Embryonic facial prominence (tissue), 1 donor: ENCODE results near the gene CLCN4.

Experiments used
- DNase-seq: peaks from one replicate; pipeline ENCODE4 v3.0.0-alpha.2; 2016; ENCODE audit errors: extremely low spot score

Gene CLCN4

GRCh38 chrX:10129229-10129628 is 27.5 kb upstream of the CLCN4 start:
- DNase-seq: no peak

- no peak for DNase-seq
These were observed 26.4 kb upstream of the CLCN4 start for GRCh38 chrX:10130354-10130753.

- no peak for DNase-seq
These were observed 22.6 kb upstream of the CLCN4 start for GRCh38 chrX:10133980-10134676.

GRCh38 chrX:10134921-10135320 is 21.9 kb upstream of the CLCN4 start:
- DNase-seq: no peak

GRCh38 chrX:10135561-10136399 is 21.0 kb upstream of the CLCN4 start:
- DNase-seq: no peak

GRCh38 chrX:10138726-10139125 is 18.0 kb upstream of the CLCN4 start:
- DNase-seq: no peak

GRCh38 chrX:10140264-10140663 is 16.5 kb upstream of the CLCN4 start:
- DNase-seq: no peak

- no peak for DNase-seq
These were observed 14.7 kb upstream of the CLCN4 start for GRCh38 chrX:10142041-10142599.

- no peak for DNase-seq
These were observed 13.4 kb upstream of the CLCN4 start for GRCh38 chrX:10143071-10143983.

GRCh38 chrX:10146346-10146745 is 10.4 kb upstream of the CLCN4 start:
- DNase-seq: no peak

- DNase-seq: no peak
These were observed 4.7 kb upstream of the CLCN4 start for GRCh38 chrX:10152086-10152485.

GRCh38 chrX:10155137-10155536 is 1.6 kb upstream of the CLCN4 start:
- DNase-seq: no peak

GRCh38 chrX:10157032-10157341 is 212 bp downstream of the CLCN4 start:
- no peak for DNase-seq

GRCh38 chrX:10157543-10157942 is 768 bp downstream of the CLCN4 start:
- no peak for DNase-seq

GRCh38 chrX:10158279-10159144 is 1.7 kb downstream of the CLCN4 start:
- DNase-seq: no peak

GRCh38 chrX:10159145-10159468 is 2.3 kb downstream of the CLCN4 start:
- DNase-seq: no peak

GRCh38 chrX:10160211-10160610 is 3.4 kb downstream of the CLCN4 start:
- DNase-seq: no peak

- DNase-seq: no peak
These were observed 6.3 kb downstream of the CLCN4 start for GRCh38 chrX:10163031-10163430.

GRCh38 chrX:10164879-10165278 is 8.1 kb downstream of the CLCN4 start:
- no peak for DNase-seq

GRCh38 chrX:10165580-10166247 is 8.9 kb downstream of the CLCN4 start:
- DNase-seq: no peak

GRCh38 chrX:10166248-10166716 is 9.5 kb downstream of the CLCN4 start:
- no peak for DNase-seq
